SK-N-SH treated with all-trans-retinoic acid at 6 μM for 48 hours (cell line): Measurements from ENCODE around the gene KIF3B.
"Not testable (repeated sequence)": the region's sequence is repeated elsewhere in the genome, so short reads cannot be mapped to it uniquely, and the experiment has no call there.

Source experiments
- CSDC2 ChIP-seq: fragments of 250-450 bp; sonication (Bioruptor Pico); IDR thresholded peaks from 2 replicates; pipeline ENCODE4 v1.5.0; 2020; ENCODE audit warnings: mild to moderate bottlenecking, moderate library complexity
- ISL1 ChIP-seq: fragments of 250-450 bp; sonication (Bioruptor Pico); IDR thresholded peaks from 2 replicates; pipeline ENCODE4 v2.1.2; 2022; ENCODE audit warnings: mild to moderate bottlenecking, moderate library complexity
- ZNF70 ChIP-seq: fragments of 450-650 bp; formaldehyde crosslinking; IDR thresholded peaks from 2 replicates; pipeline ENCODE4 v1.5.0; 2020; ENCODE audit warnings: mild to moderate bottlenecking, moderate library complexity
- ZNF8 ChIP-seq: fragments of 450-650 bp; formaldehyde crosslinking; IDR thresholded peaks from 2 replicates; pipeline ENCODE4 v1.5.0; 2020; ENCODE audit warnings: mild to moderate bottlenecking, moderate library complexity

DNA sequence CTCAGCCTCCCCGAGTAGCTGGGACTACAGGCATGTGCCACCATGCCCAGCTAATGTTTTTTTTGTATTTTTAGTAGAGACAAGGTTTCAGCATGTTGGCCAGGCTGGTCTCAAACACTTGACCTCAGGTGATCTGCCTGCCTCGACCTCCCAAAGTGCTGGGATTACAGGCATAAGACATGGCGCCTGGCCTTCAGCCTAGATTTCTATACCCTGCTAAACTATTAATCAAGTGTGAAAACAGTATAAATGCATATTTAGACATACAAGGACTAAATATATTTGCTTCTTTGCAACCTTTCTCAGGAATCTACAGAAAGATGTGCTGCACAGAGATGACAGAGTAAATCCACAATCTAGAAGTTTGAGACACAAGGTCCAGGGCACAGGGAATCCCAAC is 2.3 kb upstream of the KIF3B start:
- not testable (repeated sequence) for TF ChIP-seq ZNF8, ZNF70, CSDC2, ISL1 (CRISPR knock-in tag)
